SK-N-SH (cell line): ENCODE measurements around the gene ZFHX3.

Source experiments
- EP300 ChIP-seq, 2 experiments: IDR thresholded peaks; 2 replicates each; pipeline versions ENCODE4 v1.4.0 to v1.6.1; 2012; ENCODE audit warnings: borderline replicate concordance in 1 of 2, low read depth in 1 of 2, low read length in 1 of 2
- EZH2phosphoT487 ChIP-seq: fragments of 200-600 bp; sonication (generic); IDR thresholded peaks from 2 replicates; pipeline ENCODE4 v1.6.1; 2017; ENCODE audit warnings: low read depth, mixed run types, mild to moderate bottlenecking, antibody characterized with exemption, moderate library complexity, borderline replicate concordance
- FOXJ3 ChIP-seq: sonication (generic); formaldehyde crosslinking; IDR thresholded peaks from 2 replicates; pipeline ENCODE4 v1.5.1; 2020; ENCODE audit warnings: mild to moderate bottlenecking, missing genetic modification reagents
- GABPA ChIP-seq: IDR thresholded peaks from 2 replicates; pipeline ENCODE4 v1.4.0; 2012; ENCODE audit warnings: low read depth, mild to moderate bottlenecking
- MAX ChIP-seq: IDR thresholded peaks from 2 replicates; pipeline ENCODE4 v1.4.0; 2012; ENCODE audit warnings: low read depth
- NRF1 ChIP-seq: IDR thresholded peaks from 2 replicates; pipeline ENCODE4 v1.6.1; 2012; ENCODE audit warnings: low read depth, mild to moderate bottlenecking, low read length
- POLR2AphosphoS5 ChIP-seq: IDR thresholded peaks from 2 replicates; pipeline ENCODE4 v1.6.1; 2012; ENCODE audit warnings: low read depth, low read length
- RAD21 ChIP-seq: IDR thresholded peaks from 2 replicates; pipeline ENCODE4 v1.6.1; 2012; ENCODE audit warnings: mild to moderate bottlenecking, low read length
- SMC3 ChIP-seq: IDR thresholded peaks from 2 replicates; pipeline ENCODE4 v1.6.1; 2012; ENCODE audit warnings: low read depth, low read length, improper control_type of control experiment
- TAF1 ChIP-seq: IDR thresholded peaks from 2 replicates; pipeline ENCODE4 v1.6.1; 2012; ENCODE audit warnings: low read depth, mild to moderate bottlenecking, low read length, moderate library complexity, borderline replicate concordance
- USF2 ChIP-seq: fragments of 150-350 bp; IDR thresholded peaks from 2 replicates; pipeline ENCODE4 v1.6.1; 2017; ENCODE audit warnings: antibody characterized with exemption, low read length, low read depth, borderline replicate concordance
- YY1 ChIP-seq: IDR thresholded peaks from 2 replicates; pipeline ENCODE4 v1.4.0; 2012; ENCODE audit warnings: low read depth, mild to moderate bottlenecking
- TF ChIP-seq, protein P1 (sequence below): fragments of 200-600 bp; sonication (generic); IDR thresholded peaks from 2 replicates; pipeline ENCODE4 v1.6.1; 2017; ENCODE audit warnings: antibody characterized with exemption, mild to moderate bottlenecking, moderate library complexity

DNA sequence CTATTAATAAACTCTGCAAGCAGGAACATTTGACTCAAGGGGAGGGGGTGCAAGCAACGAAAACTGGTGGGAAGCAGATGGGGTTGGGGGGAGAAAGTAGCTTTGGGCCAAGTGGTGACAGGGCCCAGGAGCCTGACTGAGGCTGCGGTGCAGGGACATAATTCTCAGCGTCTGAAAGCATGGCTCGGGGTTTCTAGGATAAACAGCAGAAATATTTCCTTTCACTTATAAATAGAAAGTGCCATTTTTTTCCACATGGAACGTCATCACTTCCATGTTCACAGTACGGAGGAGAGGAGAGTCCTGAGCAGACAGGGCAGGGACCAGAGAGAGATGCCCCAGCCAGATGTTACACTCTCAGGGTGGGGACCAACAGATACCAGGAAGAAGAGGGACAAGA lies 197.1 kb downstream of the ZFHX3 start:
- TF ChIP-seq, protein P1, sequence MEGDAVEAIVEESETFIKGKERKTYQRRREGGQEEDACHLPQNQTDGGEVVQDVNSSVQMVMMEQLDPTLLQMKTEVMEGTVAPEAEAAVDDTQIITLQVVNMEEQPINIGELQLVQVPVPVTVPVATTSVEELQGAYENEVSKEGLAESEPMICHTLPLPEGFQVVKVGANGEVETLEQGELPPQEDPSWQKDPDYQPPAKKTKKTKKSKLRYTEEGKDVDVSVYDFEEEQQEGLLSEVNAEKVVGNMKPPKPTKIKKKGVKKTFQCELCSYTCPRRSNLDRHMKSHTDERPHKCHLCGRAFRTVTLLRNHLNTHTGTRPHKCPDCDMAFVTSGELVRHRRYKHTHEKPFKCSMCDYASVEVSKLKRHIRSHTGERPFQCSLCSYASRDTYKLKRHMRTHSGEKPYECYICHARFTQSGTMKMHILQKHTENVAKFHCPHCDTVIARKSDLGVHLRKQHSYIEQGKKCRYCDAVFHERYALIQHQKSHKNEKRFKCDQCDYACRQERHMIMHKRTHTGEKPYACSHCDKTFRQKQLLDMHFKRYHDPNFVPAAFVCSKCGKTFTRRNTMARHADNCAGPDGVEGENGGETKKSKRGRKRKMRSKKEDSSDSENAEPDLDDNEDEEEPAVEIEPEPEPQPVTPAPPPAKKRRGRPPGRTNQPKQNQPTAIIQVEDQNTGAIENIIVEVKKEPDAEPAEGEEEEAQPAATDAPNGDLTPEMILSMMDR: no peak
- TF ChIP-seq EP300 (IDR thresholded peaks at IDR 0.05; ENCODE audit: borderline replicate concordance in 1 of 2, low read depth in 1 of 2, low read length in 1 of 2) (no peak), EZH2phosphoT487 (no peak), POLR2AphosphoS5 (no peak), RAD21 (no peak), USF2 (no peak), NRF1 (no peak), SMC3 (no peak), MAX (no peak), TAF1 (no peak), GABPA (no peak), YY1 (no peak), FOXJ3 (CRISPR knock-in tag) (no peak)
